SKM-1 (cell line): ENCODE data around the gene GLT8D1.
"Not testable (repeated sequence)": the region's sequence is repeated elsewhere in the genome, so short reads cannot be mapped to it uniquely, and the experiment has no call there.

ENCODE experiments used
- DNase-seq: peaks from one replicate; lab custom pipeline; 2025; ENCODE audit not compliant: unreplicated experiment; lab: John Stamatoyannopoulos, UW

Gene GLT8D1

DNA sequence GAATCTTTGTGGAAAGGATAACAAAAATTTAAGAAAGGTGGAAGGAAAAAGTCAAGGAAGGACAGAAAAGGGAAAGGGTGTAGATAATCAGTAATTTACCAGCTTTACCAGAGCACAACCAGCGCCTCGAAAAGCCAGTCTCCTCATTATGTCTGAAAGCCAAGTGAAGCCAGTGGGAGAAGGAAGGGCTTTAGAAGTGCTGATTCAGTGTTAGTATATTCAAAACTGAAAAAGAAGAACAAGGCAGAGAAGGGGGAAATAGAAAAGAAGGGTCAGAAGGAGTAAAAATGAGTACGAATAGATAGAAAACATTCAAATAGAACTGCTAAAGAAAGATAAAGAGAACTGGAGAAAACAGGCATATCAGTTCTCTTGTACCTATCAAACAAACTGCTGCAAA lies 24.0 kb downstream of the GLT8D1 start:
- DNase-seq: no peak

DNA sequence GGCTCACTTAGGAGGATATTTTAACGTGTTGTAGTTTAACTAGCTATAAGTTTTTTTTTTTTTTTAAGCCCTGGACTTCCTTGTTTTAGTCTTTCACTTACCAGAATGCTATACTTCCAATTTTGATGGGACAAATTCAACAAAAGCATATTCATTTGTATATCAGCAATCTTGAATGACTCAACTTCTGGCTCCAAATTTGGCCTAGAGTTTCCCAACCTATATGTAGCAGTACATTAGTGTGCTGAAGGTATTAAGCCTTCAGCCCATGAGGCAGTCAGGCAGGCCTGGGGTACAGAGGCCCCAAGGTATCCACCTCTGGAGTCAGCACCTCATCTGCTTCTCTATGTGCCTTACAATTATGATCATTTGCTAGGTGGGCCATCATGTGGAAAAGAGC lies 25.8 kb downstream of the GLT8D1 start:
- no peak for DNase-seq

DNA sequence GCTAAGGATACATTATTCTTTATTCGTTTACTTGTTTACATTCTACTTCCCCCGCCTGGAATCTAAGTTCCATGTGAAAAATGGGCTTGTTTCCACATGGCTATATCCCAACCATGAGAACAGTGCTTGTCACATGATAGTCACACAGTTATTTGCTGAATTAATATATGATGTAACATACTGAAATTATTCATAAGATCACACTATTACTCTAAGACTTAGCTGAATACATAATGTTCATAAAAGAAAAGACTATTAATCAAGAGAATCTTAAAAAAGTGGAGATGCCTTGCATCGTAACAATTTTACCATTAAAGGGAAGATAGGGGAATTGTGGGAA lies 26.4 kb downstream of the GLT8D1 start:
- no peak for DNase-seq

DNA sequence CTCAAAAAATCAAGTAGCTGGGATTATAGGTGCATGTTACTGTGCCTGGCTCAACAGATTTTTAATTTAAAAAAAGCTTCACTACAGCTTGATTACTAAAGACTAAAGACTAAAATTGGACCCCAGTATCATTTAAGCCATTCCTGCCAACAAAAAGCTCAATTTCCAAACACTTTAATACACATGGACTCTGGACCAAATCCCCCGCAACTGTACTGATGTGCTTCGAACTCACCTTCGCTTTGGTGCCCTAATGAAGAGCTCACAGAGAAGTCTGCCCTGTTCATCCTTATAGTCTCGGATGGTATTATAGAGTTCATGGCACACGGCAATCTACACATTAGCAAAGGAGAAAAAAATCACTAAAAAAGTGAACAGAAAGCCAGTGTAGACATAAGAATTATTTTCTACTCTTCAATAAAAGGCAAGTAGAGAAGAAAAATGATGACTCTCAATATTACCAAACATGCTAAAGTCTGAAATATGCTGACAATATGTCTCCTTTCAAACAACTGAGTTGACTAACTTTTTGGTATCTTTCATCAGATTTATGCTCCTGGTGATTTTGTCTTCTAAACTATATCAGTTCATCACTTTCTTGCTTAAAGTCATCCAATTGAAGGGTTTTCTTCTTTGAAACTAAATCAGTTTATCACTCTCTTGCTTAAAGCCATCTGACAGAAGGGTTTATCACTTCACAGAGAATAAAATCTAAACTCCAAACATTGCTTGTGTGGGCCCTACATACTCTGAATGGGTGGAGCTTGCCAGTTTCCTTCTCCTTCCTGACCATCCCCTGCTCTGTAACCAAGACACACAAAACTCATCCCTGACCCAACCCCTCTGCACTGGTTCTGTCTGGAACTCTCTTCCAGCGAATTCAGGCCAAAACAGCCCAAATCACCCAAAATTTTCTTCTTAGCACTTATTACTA lies 27.1 kb downstream of the GLT8D1 start:
- DNase-seq: no peak

DNA sequence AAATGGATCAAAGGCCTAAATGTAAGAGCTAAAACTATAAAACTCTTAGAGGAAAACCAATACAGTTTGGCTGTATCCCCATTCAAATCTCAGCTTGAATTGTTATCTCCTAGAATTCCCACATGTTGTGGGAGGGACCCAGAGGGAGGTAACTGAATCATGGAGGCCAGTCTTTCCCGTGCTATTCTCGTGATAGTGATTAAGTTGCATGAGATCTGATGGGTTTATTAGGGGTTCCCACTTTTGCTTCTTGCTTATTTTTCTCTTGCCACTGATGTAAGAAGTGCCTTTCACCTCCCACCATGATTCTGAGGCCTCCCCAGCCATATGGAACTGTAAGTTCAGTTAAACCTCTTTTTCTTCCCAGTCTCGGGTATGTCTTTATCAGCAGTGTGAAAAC lies 29.4 kb downstream of the GLT8D1 start:
- not testable (repeated sequence) for DNase-seq

DNA sequence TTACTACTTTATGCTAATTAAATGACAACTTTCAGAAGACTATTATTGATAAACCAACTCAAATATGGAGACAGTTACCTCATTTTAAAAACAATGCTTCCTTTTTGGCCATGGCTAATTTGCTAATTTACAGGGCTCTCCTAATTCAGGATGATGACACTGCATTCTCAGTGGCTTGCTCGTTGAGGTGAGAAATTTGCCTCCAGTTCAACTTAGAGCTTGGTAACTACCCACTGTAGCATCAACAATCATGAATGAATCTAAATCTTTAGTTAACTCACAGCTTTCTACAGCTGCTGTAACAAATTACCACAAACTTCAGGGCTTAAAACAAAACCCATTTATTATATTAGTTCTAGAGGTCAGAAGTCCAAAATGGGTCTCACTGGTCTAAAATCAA lies 33.9 kb downstream of the GLT8D1 start:
- no peak for DNase-seq

DNA sequence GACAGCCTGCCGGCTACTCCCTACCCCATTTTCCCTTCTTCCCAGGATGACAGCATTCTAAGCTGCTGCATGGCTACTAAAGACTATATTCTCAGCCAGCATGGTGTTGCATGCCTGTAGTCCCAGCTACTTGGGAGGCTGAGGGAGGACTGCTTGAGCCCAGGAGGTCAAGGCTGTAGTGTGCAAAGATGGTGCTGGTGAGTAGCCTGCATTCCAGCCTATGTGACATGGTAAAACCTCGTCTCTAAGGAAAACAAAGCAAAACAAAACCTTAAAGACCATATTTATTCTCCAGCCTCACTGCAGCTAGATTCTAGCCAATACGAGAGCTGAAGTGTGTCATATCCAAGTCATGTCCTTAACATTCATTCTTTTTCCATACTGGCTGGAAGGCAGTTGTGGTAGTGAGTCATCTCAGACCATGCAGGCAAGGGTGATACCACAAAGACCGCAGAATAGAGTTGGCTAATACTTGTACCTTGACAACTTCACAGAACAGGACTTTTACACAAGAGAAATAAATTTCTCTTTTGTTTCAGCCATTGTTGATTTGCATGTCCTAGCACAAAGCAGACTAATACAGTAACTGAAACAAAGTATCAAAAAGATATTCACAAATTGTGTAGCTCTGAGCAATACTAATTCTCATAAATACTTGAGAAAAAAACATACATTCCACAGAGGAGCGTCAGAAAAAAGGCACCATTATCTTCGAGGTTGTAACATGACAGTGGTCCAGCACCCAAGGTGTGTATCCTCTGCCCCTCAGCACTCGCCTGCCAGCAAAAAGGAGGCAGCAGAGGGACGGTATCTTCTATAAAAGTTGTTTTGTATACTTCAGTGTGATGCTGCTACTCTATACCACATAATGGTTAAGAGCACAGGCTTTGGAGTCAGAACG lies 34.7 kb downstream of the GLT8D1 start:
- peak; percentile 85 for DNase-seq

DNA sequence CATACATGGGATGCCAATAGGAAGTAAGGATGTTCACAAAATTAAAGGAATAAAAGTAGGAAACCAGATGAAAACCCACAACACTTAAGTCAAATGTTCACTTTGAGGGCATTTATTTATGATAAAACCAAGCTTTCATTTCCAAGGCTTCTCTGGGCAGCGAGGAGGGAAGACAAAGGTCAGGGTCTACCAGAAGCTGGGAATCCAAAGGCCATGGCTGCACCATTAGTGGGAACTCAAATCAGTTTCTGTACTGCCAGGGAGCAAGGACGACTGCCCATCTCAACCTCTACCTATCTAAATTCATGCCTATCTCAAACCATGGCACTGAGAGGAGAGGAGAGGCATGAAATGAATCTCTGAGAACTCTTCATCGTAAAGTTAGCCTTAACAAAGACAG lies 42.5 kb downstream of the GLT8D1 start:
- no peak for DNase-seq

DNA sequence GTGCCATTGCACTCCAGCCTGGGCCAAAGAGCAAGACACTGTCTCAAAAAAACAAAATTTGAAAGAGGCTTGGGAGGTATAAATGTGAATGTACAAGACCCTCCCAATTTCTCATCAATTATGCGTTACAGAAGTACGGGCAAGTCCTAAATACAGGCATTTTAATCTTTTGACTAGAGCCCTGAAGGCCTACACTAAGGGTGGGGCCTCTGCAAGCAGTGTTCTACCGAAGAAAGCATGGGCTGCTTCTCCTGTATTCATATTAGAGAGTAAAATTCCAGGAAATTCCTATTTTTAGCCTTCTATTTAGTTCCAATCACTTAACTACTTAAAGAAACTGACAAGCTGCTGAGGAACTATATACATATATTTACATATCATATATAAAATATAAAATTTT lies 45.5 kb downstream of the GLT8D1 start:
- DNase-seq: no peak

DNA sequence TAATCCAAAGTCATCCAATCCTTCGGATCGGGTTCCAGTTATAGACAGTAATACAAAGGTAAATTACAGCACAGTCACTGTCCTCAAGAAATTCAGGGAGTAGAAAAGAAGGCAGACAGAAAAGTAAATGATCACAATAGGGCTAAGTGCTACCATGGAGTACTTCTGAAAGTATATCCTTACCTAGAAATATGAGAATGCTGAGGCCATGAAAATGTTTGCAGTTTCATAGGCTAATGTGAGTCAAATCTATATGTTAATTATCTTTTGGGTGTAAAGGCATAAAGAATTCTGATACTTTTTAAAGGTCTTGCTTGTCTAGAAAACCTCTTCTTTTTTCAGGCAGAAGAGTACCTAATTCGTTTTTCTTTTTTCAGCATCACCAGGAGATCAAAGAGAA lies 49.7 kb downstream of the GLT8D1 start:
- DNase-seq: no peak

DNA sequence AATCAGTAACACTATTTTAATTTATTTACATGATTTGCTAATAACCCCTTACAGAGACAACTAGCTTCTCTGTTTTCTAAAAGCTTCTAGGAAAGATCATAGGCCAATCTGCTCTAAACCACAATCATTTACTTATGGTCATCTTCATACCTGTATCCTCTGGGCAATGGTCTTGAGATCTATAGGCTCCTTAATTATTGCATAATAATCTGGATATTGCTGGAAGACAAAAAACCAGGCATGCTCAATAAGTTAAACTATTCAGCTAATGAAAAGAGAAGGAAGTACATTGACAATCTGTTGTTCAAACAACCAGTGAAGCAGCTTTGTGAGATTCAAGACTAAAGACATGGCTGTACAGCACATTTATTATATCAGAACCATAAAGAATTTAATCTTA lies 54.0 kb downstream of the GLT8D1 start:
- DNase-seq: no peak

DNA sequence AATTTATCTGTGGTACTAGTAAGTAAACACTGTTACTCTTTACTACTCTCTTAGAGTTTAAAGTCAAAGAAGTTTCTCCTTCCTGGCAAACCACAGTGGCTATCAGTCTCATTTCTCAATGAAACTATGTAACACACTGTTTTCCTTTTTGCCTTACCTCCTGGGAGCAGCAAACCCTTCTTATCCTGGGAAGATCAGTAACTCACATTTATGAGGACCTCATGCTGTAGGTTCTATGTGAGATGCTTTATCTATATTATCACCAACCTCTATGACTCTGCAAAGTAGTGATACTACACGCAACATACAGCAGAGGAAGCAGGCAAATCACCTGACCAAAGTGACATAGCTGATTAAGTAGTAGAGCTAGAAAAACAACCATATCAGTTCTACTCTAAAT lies 55.2 kb downstream of the GLT8D1 start:
- DNase-seq: no peak

DNA sequence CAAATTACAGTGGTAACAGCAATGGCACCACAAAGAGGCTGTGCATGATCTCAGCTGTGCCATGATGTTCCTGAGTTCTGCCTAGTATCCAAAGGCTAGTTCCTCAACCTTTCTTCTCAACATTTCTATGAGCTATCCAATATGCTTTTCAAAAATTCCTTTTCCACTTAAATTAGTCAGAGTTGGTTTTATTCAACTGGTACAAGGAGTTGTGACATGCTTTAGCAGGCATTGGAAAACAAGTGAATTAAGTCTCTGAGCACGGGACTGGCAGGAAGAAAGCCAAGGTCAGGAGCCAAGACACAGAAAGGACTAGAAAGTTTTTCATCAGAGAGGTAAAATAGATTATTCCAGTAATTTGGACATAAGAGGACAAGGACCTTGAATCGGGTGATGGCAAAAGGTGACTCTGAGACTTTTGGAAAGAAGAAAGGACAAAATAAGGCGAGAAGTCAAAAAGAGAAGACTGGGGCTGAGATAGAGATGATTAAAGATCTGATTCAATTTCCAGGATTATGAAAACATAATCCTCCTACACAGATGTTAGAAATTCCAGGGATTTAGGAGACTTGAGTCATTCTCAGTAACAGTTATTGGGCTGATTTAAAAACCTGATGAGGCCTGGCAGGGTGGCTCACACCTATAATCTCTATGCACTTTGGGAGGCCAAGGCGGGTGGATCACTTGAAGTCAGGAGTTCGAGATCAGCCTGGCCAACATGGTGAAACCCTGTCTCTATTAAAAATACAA lies 56.0 kb downstream of the GLT8D1 start:
- no peak for DNase-seq

DNA sequence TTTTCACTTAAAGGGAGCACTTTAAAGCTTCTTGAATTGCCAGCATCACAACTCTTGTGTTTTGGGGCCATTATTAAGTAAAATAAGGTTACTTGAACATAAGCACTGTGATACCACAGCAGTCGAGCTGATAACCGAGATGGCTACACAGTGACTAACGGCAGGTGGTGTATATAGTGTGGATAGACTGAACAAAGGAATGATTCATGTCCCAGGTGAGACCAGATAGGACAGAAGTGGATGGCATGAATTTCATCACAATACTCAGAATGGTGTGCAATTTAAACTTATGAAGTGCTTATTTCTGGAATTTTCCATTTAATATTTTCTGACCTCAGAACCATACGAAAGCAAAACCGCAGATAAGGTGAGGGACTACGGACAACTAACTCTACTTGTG lies 60.0 kb downstream of the GLT8D1 start:
- no peak for DNase-seq
